GM21528 (cell line): ENCODE results near the gene ADGRB3.
"Not testable (repeated sequence)": the region's sequence is repeated elsewhere in the genome, so short reads cannot be mapped to it uniquely, and the experiment has no call there.

Source experiments
- ATAC-seq: cut with Tn5 transposase; IDR thresholded peaks from one replicate; pipeline ENCODE4 v1.9.1; 2021; ENCODE audit warnings: mild to moderate bottlenecking, moderate library complexity; ENCODE audit not compliant: unreplicated experiment, low FRiP score

ADGRB3 gene

DNA sequence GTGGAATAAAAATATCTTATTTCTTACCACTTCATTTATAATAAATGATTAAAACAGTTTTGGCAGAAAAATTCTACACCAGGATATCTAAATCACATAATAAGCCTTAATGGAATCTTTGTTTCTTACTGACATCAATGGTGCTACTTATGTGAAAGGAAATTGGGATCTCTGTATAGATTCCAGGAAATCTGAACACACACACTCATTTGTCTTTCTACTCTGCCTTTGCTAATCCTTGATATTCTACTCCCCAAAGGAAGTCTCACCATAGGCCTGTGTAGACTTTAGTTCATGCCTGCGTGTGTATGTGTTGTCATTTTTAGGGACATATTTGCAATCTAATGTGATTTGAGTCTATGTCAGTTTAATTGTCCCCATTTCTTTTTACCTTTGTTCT, 7.9 kb downstream of the ADGRB3 start:
- no peak for ATAC-seq

DNA sequence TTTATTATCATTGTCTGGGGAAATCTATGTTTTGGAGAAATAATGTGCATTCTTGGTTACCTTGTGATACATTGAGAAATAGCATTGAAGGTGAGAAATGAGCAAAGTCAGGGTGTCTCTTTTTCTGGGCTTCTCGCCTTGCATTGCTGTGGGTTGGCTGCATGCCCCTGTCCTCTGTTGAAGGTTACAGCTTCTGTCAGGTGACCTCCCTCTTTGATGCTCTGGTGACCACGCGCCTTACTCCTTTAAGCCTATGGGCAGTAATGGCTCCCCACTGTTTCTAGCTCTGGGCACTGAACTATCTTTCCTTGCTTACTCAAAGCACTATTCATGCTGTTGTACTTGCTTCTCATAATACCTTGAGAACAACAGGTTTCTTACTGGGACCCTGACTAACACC, 14.6 kb downstream of the ADGRB3 start:
- ATAC-seq, result no peak

DNA sequence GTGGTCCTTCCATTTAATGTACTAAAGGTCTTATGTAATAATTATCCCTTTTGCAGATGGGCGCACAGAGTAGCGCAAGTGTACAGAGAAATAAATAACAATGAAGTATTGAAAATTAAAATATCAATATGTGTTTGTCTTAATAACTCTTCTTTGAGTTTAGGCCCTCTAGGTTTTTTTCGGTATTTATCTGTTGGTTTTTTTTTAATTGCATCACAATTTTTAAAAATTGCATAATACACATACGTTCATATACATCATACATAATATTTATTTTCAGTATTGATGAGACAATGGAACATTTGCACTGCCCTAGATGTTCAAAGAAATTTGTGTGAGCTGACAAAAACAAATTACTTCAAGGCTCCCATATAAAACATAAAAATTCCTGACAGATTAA, 15.1 kb downstream of the ADGRB3 start:
- ATAC-seq, result no peak

DNA sequence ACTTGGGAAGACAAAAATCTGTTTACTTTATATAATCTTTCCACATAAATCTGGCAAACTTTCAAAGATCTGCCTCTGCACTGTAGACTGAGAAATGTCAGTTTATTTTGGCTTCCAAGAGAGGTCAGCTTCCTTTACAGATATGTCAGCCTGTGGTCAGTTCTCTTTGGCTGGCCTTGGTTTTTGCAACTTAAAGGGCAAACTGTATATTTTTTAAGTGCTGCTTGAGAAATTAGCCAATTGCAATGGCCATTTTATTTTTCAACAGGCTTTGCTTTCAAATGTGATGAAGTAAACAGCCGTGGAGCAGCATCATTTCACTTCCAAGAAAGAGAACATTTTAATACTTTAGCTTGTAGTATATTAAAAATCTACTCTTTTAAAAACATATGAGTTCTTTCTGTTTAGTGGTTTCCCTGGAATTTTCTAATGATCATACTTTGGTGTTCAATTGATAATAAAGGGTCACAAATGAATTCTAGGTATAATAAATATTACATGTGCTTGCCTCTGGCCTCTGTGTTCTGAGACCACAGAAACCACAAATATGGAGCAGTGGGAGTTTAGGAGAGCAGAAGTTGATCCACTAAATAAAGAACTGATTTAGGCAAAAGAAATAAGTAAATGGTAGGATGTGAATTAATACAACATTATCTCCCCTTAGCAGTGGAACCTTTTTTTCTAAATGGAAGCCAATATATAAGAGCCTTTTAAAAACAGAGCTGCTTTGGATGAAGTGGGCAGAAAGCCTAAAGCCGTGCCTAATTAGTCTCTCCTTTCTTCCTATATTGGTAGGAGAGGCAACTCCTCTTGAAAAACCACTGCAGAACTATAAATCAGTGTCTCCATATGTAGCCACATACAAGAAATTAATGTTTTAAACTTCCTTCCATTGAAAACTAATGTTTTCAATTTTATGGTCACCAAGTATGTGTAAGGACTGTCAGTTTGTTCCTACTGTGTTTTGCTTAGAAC, 16.2 kb downstream of the ADGRB3 start:
- no peak for ATAC-seq

DNA sequence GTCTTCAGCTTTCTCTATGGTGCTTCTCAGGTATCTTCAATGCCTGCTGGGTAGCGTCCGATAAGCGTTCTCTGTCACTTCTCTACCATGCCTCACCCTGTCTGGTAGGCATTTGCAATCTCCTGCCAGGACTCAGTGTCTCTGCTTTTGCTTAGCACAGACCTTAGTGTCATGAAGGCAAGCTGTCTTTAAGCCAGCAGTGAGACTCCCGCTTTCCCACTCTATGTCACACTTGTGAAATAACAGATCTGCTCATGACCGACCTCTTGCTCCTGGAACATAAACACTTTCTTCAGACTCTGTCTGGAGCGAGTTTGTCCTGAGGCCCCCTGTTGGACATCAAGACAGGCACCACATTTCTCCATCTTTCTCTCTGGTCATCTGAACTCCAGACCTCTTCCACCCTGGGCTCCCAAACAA, 17.0 kb downstream of the ADGRB3 start:
- ATAC-seq, result no peak

DNA sequence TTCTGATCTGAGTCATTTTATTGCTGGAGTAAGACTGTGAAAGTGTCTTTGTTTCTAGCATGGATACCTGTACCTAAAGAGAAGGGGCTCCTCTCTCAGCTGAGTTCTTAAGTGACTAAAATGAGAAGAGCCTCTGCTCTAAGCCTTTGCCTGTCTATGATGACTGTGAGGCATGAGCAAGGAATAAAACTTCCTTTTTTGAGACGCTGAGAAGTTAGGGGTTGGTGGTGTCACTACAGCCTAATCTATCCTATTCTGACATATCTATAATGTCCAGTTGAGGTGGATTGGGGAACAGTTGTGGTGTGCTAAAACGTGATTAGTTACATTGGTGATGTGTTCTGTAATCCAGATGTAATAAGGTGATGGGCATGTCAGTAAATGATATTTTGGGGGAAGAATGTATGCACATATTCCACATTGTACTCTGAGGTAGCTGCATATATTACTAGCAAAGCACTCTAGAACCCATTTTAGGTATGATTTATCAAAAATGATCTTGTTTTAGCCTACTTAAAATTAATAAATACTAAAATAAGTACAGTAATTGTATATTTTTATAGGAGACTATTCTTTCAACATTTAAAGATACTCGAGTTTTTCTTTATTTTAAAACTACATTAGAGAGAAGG, 18.1 kb downstream of the ADGRB3 start:
- no peak for ATAC-seq

DNA sequence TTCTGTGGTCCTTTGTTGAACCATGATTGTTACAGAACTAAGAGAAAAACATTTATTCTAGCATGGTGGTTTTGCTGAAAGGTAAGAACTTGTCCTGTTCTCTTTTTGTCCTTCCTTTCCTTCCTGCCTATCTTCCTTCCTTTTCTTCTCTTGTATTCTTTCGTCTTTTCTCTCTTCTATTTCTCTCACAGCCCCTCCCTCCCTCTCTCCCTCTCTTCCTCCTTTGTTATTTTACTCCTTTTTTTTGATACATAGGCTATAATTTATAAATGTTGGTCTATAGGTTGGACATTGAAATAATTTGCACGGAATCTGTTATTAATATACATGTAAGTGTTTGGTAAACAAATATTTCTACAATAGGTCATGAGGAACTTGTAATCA, 18.6 kb downstream of the ADGRB3 start:
- ATAC-seq, result no peak

DNA sequence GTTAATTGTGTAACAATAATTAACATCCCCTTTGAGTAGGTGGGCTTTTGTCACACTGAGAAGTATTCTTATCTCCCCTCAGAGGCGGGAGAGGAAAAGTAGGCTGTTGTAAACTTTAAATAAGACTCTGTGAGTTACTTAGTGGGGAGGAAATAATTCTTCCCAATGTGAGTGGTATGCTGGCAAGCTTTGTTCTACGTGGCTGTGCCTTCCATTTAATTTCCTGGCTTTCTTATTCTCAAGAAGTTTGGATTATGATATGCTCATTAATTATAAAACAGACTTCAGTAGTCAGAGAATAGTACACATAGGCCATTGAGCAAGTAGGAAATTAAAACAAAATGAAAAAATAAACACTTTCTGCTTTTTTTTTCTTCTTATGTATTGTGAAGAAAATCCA, 19.1 kb downstream of the ADGRB3 start:
- ATAC-seq, result no peak

DNA sequence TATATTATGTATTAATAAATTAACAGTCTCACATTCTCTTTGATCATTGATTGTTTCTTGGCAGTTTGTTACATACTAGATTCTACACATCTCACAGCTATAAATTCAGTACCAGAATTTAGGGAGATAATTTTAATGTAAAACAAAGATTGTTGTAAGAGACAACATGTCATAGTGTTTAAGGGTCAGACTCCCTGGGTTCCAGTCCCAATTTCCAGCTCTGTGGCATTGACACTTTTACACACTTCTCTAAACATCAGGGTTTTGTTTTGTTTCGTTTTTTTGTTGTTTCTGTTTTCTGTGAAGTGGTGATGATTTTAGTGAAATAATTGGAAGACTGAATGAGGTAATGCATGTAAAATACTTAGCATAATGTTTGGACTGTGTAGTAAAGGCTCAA, 19.9 kb downstream of the ADGRB3 start:
- ATAC-seq, result no peak

DNA sequence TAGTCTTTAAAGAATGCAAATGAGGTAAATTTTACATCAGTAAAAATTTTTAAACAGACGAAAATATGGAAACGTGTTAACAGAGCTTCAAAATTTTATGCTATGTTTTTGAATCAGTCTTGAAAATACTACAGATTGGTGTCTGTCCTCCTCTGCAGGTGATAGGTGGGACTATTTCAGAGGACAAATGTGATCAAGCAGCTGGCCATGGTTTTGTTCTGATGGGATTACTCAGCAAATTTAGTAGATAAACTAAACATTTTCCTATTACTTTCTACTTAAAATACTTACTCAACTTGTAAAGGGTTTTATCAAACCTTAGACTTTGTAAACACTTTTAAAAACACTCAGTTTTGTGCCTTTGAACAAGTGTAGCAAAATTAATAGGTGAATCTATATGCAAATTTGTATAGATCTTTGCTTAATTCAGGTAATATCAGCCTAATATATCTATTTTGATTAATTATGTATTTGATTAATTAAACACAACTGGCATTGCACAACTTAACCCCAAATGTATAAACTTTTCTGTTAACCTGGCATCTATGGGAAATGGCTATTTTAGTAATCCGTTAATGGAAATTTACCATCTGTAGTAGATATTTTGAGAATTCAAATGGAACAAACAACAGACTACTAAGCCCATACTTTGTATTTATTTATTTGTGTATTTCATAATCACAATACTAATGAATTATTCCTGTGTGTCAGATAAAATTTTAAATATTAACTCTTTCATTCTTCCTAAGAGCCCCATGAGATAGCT, 22.5 kb downstream of the ADGRB3 start:
- no peak for ATAC-seq

DNA sequence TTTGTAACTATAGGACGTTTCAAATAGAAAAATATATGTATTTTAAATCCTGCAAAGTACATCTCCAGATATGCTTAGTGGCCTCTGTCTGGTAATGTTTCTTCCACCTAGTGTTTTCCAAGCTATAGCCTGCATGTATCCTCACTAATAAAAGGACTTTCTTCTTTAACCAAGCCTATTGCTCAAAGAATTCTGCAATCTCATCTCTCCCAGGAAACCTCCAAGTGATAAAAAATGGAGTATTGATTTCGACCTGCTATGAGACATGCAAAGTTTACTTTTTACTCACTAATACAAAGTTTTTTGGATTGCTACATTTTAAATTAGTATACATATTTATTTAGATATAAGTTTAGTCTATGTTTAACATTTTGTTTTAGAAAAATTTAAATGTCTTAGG, 23.3 kb downstream of the ADGRB3 start:
- ATAC-seq, result no peak

DNA sequence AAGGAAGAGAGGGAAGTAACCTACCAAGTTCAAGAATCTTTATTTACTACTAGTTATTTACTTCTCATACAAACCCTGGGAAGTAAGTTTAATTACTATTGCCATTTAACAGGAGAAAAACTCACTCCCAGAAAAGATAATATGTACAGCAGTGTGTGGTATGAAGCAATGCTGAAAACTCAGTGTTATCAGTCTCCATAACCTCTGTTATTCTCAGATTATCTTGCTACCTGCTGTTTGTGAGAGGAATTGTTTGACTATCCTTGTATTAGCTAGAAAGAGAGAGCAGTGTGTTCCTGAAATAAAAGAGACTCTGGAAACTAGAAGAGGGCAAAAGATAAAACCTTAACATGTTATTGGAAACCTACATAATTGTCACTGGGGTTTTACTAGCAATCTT, 38.2 kb downstream of the ADGRB3 start:
- no peak for ATAC-seq

DNA sequence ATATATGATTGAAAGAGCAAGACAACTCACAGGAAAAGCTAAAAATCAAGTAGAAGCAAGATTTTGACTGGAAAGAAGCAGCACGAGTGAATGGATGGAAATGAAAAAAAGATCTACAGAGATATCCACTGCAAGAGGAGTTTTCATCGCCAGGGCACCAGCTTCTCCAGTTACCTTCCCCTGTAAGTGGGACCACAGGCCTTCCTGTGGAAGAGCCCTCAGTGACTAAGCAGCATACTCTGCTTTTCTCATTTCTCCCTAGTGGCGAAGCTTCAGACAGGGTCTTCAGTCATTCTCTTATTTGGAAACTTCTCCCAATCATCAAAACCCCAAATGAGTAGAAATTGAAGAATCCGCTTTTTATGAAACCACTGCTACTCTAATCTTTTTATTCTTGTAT, 40.5 kb downstream of the ADGRB3 start:
- ATAC-seq, result no peak

DNA sequence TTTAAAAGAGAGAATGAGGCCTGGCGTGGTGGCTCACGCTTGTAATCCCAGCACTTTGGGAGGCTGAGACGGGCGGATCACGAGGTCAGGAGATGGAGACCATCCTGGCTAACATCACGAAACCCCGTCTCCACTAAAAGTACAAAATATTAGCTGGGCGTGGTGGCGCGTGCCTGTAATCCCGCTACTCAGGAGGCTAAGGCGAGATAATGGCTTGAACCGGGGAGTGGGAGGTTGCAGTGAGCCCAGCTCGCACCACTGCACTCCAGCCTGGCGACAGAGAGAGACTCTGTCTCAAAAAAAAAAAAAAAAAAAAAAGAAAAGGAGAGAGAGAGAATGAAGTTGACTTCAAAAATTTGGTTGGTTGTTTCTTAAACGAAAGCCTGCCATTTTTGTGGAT, 41.0 kb downstream of the ADGRB3 start:
- ATAC-seq, result not testable (repeated sequence)

DNA sequence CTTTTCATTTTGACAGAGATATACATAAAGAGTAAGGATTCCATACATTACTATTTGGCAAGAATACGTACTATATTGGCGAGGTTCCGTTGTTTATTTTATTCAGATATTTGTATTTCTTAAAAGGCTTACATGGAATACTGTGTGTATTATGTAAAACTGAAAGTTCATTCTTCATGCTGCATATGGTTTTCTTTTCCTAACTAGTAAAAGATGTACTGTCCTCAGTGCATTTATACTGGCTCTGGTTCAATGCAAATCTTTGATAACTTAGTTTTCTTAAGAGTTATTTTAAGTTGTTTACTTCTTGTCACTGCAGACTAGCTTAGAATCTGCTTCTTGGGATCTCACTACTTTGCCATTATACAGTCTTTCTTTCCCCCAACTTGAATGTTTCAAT, 42.0 kb downstream of the ADGRB3 start:
- no peak for ATAC-seq

DNA sequence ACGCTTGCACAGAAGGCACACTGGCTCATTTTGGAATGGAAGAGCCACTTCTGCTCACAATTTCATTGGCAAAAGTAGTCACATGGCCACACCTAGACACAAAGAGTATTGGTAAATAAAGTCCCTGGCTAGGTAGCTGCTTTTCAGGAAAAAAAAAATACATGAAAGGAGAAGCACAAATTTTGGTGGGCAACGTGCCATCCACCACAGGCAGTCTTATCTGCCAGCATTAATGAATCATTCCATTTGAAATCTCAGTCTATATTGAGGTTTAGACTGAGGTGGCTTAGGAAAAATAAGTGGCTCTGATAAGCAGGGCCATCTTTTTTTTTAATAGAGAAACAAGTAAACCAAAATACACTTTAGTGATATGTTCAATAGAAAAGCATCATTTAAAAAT, 44.3 kb downstream of the ADGRB3 start:
- ATAC-seq, result no peak

DNA sequence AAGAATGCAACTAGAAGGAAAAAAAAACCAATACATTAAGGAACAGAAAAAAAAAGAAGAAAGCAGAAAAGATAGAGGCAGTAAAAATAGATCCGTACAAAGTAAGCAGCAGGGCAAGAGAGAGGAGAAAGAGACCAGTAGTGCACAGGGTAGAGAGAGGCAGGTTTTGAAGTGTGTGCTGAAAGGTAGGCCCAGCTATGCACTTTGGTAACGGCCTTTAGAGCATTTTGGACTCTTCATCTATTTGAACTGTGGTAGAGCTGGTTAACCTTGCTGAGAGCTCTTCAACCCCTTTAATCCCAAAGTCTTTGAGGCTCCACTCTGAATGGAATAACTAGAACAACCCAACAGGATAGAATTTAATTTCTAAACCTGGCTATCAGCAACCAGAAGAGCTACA, 45.2 kb downstream of the ADGRB3 start:
- no peak for ATAC-seq

DNA sequence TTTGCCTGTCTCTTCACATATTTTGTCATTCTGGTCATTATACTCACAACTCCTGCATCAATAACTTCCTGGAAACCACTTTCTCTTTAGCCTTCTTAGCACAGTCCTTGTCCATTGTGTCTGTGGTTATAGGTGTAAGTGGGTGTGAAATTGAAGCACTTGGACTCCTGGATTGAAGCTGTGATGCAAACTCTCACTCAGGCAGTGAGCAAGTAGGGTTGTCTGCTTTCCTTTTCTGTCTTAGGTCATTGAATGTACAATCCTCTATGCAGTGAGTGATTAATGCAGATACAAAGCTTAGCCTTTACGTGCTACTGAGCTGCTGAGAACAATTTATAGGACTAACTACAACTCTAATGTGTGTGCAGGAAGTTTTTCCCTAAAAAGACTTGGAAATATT, 54.8 kb downstream of the ADGRB3 start:
- no peak for ATAC-seq

DNA sequence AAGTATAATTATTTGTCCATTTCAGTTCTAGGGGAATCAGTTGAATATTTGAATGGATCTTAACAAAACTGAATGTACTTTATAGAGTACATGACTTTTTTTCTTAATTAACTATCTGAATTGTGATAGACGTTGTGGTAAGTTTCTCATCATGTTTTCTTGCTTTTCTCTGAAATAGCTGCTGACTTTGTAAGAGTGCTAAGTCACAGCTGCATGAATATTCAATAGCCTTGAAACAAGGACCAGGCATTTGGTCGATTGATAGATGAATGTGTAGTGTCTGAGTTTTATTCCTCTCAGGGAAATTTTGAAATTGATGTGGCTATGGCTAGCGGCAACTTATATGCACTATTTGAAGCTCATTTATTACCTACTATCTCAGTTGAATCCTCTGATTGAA, 56.0 kb downstream of the ADGRB3 start:
- ATAC-seq, result no peak

DNA sequence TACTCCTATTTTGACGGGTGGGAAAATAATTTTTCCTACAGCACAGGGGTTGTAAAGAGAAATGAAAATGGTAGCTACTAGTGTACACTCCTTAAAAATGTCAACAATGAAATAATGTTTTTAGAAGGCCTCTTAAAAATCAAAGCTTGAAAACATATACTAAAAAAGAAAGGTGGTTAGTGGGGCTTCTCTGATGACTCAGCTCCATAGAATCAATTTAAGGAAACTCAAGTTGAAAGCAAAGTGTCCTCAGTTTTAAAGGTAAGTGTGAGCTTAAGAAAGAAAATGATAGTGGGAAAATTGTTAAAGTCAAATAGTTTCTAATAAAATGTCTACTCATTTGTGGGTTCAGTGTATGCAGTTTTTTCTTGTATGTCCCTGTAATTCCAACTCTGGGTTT, 58.2 kb downstream of the ADGRB3 start:
- ATAC-seq, result no peak

DNA sequence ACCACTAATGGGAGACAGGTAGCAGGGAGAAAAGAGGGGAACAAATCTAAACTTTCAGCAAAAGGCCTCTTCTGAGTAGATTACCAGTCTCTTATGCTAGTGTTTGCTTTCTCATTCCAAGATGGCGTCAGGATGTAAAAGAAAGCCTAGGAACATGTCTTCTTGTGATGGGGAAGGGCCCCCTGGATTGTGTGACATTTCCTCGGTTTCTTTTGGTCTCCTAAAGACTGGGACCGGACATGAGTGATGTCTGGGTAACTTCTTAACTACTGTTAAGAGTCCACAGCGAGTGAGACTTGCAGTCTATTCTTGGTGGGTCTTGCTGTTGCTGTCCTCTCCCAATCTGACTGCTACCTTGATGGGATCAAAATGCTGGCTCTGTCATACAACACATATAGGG, 60.3 kb downstream of the ADGRB3 start:
- no peak for ATAC-seq
